GM12874 (cell line): ENCODE data around the gene CSTF3.

Source experiments
- CTCF ChIP-seq: IDR thresholded peaks from 2 replicates; pipeline ENCODE4 v1.5.1; 2011; ENCODE audit warnings: low read depth, mild to moderate bottlenecking, control low read depth, low read length, moderate library complexity; ENCODE audit not compliant: insufficient read depth

Gene CSTF3

DNA sequence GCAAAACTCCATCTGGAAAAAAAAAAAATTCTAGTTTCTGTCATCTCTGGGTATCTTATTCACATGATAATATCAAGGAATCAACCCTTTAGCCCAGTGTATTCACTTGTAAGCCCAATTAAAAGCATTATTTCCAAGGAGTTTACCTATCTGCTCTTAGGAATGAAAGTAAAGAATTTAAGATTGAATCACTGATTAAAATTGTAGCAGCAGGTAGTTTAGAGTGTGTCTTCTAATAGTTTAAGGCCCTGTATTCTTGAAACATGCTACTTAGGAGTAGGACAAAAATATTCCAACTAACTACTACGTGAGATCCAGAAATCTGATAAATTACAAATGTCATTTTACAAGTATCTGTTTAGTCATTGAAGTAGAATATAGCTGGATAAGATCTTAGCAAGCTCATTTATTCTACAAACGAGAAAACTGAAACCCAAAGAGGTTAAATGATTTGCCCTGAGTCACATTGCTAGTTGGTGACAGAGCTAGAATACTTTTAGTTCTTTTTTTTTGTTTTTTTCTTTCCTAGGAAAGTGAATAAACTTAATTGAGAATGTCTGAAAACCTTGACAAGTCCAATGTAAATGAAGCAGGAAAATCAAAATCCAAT, 118.0 kb downstream of the CSTF3 start:
- no peak for TF ChIP-seq CTCF

DNA sequence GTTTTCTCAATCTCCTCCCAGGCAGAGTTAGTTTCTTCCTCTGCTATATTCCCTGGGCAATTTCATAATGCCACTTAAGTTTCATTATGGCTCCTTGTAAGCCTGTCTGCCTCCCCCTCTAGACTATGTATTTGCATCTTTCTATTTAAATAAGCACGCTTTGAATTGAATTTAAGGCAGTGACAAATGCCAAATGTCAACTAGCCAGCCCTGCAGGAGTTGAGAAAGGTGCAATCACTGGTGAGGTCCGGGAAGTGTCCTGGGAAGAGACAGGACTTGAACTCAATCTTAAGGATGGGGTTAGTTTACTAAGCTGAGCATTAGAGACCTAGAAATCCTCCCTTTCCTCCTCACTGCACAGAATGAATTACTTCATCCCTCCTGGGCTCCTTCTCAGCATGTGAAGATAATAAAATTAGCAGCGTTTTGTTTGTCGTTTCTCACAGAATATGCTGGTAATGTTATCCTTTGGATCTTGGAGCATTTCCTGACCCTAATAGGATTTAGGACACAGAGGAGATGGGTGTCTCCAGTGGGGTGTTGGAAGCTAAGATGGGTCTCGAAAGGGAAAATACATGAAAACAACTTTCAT, 120.3 kb downstream of the CSTF3 start:
- TF ChIP-seq CTCF = no peak

- TF ChIP-seq CTCF = no peak
Measured at GRCh38 chr11:33040033-33040861, 121.0 kb downstream of the CSTF3 start.

- no peak for TF ChIP-seq CTCF
Measured at GRCh38 chr11:33039274-33040032, 121.8 kb downstream of the CSTF3 start, which contains the start of gene TCP11L1. TSS of gene TCP11L1 (plus strand) at chr11:33039572. CDS start at chr11:33043774, 4,202 bp downstream.

GRCh38 chr11:33035011-33035410, 126.3 kb downstream of the CSTF3 start:
- TF ChIP-seq CTCF = no peak
